Skeletal muscle tissue (tissue), 4 donors: ENCODE measurements around the gene XPO1. TPM values are rescaled to one million over a fixed set of nuclear protein-coding genes. Genes with fewer than 3 reads are reported as not detected.
"Not testable (repeated sequence)": the region's sequence is repeated elsewhere in the genome, so short reads cannot be mapped to it uniquely, and the experiment has no call there.

Source experiments
- H3K27ac ChIP-seq: one replicate; pipeline ENCODE4 v1.7.0; 2013; ENCODE audit warnings: mild to moderate bottlenecking, low read depth, low read length, inconsistent platforms
- H3K27me3 ChIP-seq, 3 donors: one replicate each; pipeline ENCODE4 v1.7.0; 2013; ENCODE audit warnings: low read length in 3 of 3; ENCODE audit not compliant: control insufficient read depth in 3 of 3, insufficient read depth in 3 of 3
- H3K36me3 ChIP-seq, 3 donors: one replicate each; pipeline ENCODE4 v1.7.0; 2013; ENCODE audit warnings: low read length in 3 of 3; ENCODE audit not compliant: control insufficient read depth in 3 of 3, insufficient read depth in 3 of 3
- H3K4me1 ChIP-seq, 3 donors: one replicate each; pipeline ENCODE4 v1.7.0; 2013; ENCODE audit warnings: low read length in 3 of 3, mild to moderate bottlenecking in 3 of 3; ENCODE audit not compliant: control insufficient read depth in 3 of 3, insufficient read depth in 3 of 3
- H3K4me3 ChIP-seq, 3 donors: one replicate each; pipeline ENCODE4 v1.7.0; 2013; ENCODE audit warnings: low read length in 3 of 3
- H3K9ac ChIP-seq, 3 donors: one replicate each; pipeline ENCODE4 v1.7.0; 2013; ENCODE audit warnings: low read length in 3 of 3, mild to moderate bottlenecking in 3 of 3, moderate library complexity in 2 of 3, low read depth in 1 of 3
- H3K9me3 ChIP-seq, 3 donors: one replicate each; pipeline ENCODE4 v1.7.0; 2013; ENCODE audit warnings: low read length in 3 of 3; ENCODE audit not compliant: control insufficient read depth in 3 of 3
- total RNA-seq: library from RNA; depleted of rRNA; stranded (reverse); fragments of >200 nt; gene quantifications from one replicate; pipeline ENCODE4 v1.2.3, GENCODE V29; 2014
- donor health status: Osteomylitis.

XPO1 gene
- total RNA-seq, 1 donor from 2014 or later: 458 TPM

DNA sequence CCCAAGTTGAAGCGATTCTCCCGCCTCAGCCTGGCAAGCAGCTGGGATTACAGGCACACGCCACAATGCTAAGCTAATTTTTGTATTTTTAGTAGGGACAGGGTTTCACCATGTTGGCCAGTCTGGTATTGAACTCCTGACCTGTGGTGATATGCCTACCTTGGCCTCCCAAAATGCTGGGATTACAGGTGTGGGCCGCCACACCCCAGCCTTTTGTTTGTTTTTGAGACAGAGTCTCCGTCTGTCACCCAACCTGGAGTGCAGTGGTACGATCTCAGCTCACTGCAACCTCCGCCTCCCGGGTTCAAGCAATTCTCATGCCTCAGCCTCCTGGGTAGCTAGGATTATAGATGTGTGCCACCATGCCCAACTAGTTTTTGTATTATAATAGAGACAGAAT lies 83.2 kb downstream of the XPO1 start:
- not testable (repeated sequence) for H3K36me3 ChIP-seq, H3K27ac ChIP-seq, H3K27me3 ChIP-seq, H3K9ac ChIP-seq, H3K4me3 ChIP-seq, H3K9me3 ChIP-seq
- H3K4me1 ChIP-seq: peaks cover 15 to 20% (median 16%) of the 10 kb centered on the region in 3 donors

DNA sequence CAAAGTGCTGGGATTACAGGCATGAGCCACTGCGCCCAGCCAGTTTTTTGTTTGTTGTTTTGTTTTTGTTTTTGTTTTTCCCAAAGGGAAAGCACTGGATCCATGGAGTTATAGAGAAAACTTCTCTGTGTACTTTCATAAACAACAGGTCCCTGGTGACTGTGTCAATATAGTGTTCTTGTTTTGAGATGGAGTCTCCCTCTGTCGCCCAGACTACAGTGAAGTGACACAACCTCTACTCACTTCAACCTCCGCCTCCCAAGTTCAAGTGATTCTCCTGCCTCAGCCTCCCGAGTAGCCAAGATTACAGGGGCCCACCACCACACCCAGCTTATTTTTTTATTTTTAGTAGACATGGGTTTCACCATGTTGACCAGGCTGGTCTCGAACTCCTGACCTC lies 83.8 kb downstream of the XPO1 start:
- no peaks in the 10 kb centered on the region for H3K9me3 ChIP-seq
- H3K4me1 ChIP-seq: peaks cover 15 to 20% (median 16%) of the 10 kb centered on the region in 3 donors
- H3K27ac ChIP-seq: no peak overlapping the region
- H3K4me3 ChIP-seq: no peak overlapping the region
- no peak overlapping the region for H3K9ac ChIP-seq
- no peaks in the 10 kb centered on the region for H3K27me3 ChIP-seq
- no peaks in the 10 kb centered on the region for H3K36me3 ChIP-seq

DNA sequence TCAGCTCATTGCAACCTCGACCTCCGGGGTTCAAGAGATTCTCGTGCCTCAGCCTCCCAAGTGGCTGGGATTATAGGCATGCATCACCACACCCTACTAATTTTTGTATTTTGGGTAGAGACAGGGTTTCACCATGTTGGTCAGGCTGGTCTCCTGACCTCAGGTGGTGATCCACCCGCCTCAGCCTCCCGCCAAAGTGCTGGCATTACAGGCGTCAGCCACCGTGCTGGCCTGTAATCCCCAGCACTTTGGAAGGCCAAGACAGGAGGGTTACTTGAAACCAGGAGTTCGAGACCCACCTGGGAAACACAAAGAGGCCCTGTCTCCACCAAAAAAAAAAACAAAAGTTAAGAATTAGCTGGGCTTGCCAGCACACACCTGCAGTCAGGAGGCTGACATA lies 85.8 kb downstream of the XPO1 start:
- H3K9ac ChIP-seq: no peak overlapping the region
- peaks cover 0 to 2% (median 0%) of the 10 kb centered on the region in 3 donors for H3K36me3 ChIP-seq
- no peaks in the 10 kb centered on the region for H3K27me3 ChIP-seq
- H3K27ac ChIP-seq: no peak overlapping the region
- peaks cover 9 to 17% (median 15%) of the 10 kb centered on the region in 3 donors for H3K4me1 ChIP-seq
- no peaks in the 10 kb centered on the region for H3K9me3 ChIP-seq
- no peak overlapping the region for H3K4me3 ChIP-seq

DNA sequence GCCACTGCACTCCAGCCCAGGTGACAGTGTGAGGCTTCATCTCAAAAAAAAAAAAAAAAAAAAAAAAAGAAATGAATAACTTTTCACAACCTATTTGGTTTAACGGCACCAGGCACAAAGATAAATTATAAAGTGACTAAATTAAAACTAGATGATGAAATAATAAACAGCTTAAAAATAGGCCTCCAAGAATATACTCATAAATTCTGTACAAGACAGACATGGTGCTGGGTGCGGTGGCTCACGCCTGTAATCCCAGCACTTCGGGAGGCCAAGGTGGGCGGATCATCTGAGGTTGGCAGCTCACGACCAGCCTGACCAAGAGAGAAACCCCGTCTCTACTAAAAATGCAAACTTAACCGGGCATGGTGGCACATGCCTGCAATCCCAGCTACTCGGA lies 87.0 kb downstream of the XPO1 start:
- Histone ChIP-seq H3K4me3 (no peak overlapping the region), H3K27ac (no peak overlapping the region)

DNA sequence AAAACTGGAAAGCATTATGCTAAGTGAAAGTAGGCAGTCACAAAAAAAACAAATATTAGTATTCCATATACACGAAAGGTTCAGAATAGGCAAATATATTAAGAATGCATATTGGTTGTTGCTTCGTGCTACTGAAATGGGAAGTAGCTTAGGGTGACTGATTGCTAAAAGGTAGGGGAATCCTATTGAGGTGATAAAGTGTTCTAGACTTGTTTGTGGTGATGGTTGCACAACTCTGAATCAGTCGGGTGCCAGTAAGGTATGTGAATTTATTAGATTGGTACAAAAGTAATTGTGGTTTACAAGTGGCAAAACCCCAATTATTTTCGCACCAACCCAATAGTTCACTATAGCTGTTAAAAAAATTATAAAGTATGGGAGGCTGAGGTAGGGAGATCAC lies 88.0 kb downstream of the XPO1 start:
- no peaks in the 10 kb centered on the region for H3K27me3 ChIP-seq
- no peaks in the 10 kb centered on the region for H3K9me3 ChIP-seq
- H3K27ac ChIP-seq: no peak overlapping the region
- no peak overlapping the region for H3K9ac ChIP-seq
- H3K4me3 ChIP-seq: no peak overlapping the region
- H3K4me1 ChIP-seq: peaks cover 0 to 4% (median 2%) of the 10 kb centered on the region in 3 donors
- H3K36me3 ChIP-seq: peaks cover 0 to 2% (median 0%) of the 10 kb centered on the region in 3 donors

More for the DNA sequence above, 87.0 kb downstream of the XPO1 start:
- Histone ChIP-seq H3K4me1 (peaks cover under 1 to 8% (median 8%) of the 10 kb centered on the region in 3 donors), H3K36me3 (peaks cover 0 to 2% (median 0%) of the 10 kb centered on the region in 3 donors), H3K9ac (no peak overlapping the region), H3K9me3 (no peaks in the 10 kb centered on the region), H3K27me3 (no peaks in the 10 kb centered on the region)

DNA sequence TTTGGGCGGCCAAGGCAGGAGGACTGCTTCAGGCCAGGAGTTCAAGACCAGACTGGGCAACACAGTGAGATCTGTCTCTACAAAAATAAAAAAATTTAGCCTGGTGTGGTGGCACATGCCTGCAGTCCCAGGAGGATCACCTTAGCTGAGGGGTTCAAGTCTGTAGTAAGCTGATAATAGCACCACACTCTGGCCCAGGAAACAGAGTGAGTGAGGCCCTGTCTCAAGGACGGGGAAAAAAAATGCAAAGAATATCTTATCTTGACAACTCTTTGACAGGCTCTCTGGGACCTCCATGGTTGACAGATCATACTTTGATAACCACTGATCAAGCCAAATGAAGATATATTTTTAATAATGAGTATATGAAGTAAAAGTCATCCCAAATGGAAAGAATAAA lies 89.9 kb downstream of the XPO1 start:
- no peak overlapping the region for H3K4me3 ChIP-seq
- H3K4me1 ChIP-seq: peaks cover 4 to 7% (median 5%) of the 10 kb centered on the region in 3 donors
- peaks cover 0 to 2% (median 0%) of the 10 kb centered on the region in 3 donors for H3K36me3 ChIP-seq
- no peaks in the 10 kb centered on the region for H3K27me3 ChIP-seq
- H3K9me3 ChIP-seq: no peaks in the 10 kb centered on the region
- no peak overlapping the region for H3K27ac ChIP-seq
- no peak overlapping the region for H3K9ac ChIP-seq

DNA sequence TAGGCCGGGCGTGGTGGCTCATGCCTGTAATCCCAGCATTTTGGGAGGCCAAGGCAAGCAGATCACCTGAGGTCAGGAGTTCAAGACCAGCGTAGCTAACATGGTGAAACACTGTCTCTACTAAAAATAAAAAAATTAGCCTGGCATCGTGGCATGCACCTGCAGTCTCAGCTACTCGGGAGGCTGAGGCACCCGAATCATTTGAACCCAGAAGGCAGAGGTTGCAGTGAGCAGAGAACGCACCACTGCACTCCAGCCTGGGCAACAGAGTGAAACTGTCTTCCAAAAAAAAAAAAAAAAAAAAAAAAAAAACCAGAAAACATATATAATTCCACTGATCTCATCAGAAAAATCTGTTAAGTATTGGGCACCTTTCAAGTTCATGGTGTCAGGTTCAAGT lies 91.2 kb downstream of the XPO1 start:
- not testable (repeated sequence) for H3K4me3 ChIP-seq, H3K9me3 ChIP-seq, H3K27me3 ChIP-seq, H3K36me3 ChIP-seq, H3K27ac ChIP-seq, H3K9ac ChIP-seq, H3K4me1 ChIP-seq

DNA sequence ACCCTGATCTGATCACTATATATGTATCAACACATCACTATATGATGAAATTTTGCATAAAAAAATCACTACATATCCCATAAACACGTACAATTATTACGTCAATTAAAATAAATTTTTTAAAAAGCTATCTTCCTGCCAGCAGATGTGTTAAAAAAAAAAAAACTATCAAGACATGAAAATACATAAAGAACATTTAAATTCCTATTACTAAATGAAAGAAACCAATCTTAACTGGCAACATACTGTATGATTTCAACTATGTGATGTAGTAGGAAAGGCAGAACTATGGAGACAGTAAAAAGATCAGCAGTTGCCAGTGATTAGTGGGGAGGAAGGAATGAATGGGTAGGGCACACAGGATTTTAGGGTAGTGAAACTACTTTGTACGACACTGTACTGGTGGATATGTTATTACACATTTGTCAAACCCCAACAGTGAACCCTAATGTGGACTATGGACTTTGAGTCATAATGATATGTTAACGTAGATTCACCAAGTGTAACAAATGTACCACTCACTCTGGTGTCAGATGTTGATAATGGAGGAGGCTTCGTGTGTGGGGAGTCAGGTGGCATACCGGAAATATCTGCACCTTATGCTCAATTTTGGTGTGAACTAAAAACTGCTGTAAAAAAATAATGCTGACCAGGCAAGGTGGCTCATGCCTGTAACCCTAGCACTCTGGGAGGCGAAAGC lies 94.7 kb downstream of the XPO1 start:
- Histone ChIP-seq H3K27ac (no peak overlapping the region), H3K4me3 (no peak overlapping the region), H3K4me1 (peaks cover 24 to 32% (median 26%) of the 10 kb centered on the region in 3 donors), H3K9ac (no peak overlapping the region), H3K9me3 (no peaks in the 10 kb centered on the region), H3K27me3 (no peaks in the 10 kb centered on the region), H3K36me3 (no peaks in the 10 kb centered on the region)

DNA sequence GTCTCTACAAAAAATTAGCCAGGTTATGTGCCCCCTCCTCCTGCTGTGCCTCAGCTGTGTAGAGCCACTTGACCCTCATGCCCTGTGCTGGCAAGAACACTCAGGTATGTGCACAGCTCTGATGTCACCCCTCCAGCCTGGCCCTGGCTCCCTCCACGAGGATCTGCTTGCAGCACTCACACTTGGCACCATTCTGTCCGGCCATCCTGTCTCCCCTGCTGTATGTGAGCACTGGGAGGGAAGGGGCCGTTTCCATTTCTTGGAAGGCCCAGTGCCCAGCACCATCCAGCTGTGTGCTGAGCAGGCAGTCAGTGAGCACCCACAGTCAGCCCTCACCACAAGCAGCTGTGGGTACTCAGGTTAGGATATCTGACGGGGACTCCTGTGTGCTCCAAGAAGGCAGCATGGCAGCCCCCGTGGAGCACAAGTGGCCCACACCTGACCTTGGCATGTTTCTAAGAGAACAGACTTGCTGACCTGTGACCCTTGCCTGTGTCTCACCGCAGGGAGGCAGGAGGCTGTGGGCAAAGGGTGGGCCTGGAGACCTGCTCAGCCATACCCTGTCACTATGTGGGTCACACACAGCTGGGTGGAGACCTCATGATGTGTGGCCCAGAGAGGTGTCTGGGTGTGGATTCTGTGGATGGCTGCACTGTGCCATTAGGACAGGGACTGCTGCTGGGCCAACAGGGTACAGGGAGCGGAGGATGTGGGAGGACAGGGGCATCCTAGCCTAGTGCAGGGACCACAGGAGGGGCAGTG lies 98.7 kb downstream of the XPO1 start:
- Histone ChIP-seq H3K9me3 (no peaks in the 10 kb centered on the region), H3K36me3 (no peaks in the 10 kb centered on the region), H3K27ac (peak overlapping the region; percentile 9), H3K4me3 (peak overlapping the region in 2 of 3 donors; percentile 28 to 37), H3K9ac (peak overlapping the region in 2 of 3 donors; percentile 7 to 65), H3K4me1 (peaks cover 32 to 41% (median 40%) of the 10 kb centered on the region in 3 donors), H3K27me3 (no peaks in the 10 kb centered on the region)

DNA sequence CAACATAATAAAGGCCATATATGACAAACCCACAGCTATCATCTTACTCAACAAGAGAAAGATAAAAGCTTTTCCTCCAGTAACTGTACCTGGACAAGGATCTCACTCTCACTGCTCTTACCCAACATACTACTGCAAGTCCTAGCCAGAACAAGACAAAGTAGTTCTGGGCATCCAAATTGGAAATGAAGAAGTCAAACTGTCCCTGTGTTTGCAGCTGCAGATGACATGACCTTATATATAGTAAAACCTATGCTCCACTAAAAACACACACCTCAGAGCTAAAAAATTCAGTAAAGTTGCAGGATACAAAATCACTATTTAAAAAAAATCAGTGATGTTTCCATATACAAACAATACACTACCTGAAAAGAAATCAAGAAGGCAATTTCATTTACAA lies 99.5 kb downstream of the XPO1 start:
- Histone ChIP-seq H3K9ac (no peak overlapping the region), H3K4me1 (peaks cover 37 to 47% (median 44%) of the 10 kb centered on the region in 3 donors), H3K27me3 (no peaks in the 10 kb centered on the region), H3K36me3 (no peaks in the 10 kb centered on the region), H3K9me3 (no peaks in the 10 kb centered on the region), H3K4me3 (no peak overlapping the region), H3K27ac (peak overlapping the region; percentile 9)
